Neuronal stem cell (in vitro differentiated cells): ENCODE measurements around the gene KLF8.

Experiments used
- DNase-seq: peaks from one replicate; pipeline ENCODE4 v3.0.0-alpha.2; 2013; ENCODE audit warnings: low spot score
- H2AFZ ChIP-seq: one replicate; pipeline ENCODE4 v1.6.1; 2013; ENCODE audit warnings: mild to moderate bottlenecking, low read length, inconsistent platforms
- H2AK5ac ChIP-seq: 2 replicates; pipeline ENCODE4 v1.6.1; 2013; ENCODE audit warnings: low read depth, mild to moderate bottlenecking, inconsistent platforms, low read length, moderate library complexity, mixed read lengths
- H2BK120ac ChIP-seq: 2 replicates; pipeline ENCODE4 v1.6.1; 2013; ENCODE audit warnings: low read depth, mild to moderate bottlenecking, inconsistent platforms, low read length, moderate library complexity, mixed read lengths
- H2BK12ac ChIP-seq: one replicate; pipeline ENCODE4 v1.6.1; 2013; ENCODE audit warnings: low read length, inconsistent platforms
- H2BK15ac ChIP-seq: 2 replicates; pipeline ENCODE4 v1.6.1; 2013; ENCODE audit warnings: mild to moderate bottlenecking, low read length, inconsistent platforms, mixed read lengths
- H2BK5ac ChIP-seq: one replicate; pipeline ENCODE4 v1.6.1; 2013; ENCODE audit warnings: inconsistent platforms, mild to moderate bottlenecking, low read length, moderate library complexity
- H3K14ac ChIP-seq: one replicate; pipeline ENCODE4 v1.6.1; 2013; ENCODE audit warnings: low read length, inconsistent platforms
- H3K18ac ChIP-seq: 2 replicates; pipeline ENCODE4 v1.6.1; 2013; ENCODE audit warnings: low read length, inconsistent platforms
- H3K23ac ChIP-seq: 2 replicates; pipeline ENCODE4 v1.6.1; 2013; ENCODE audit warnings: low read depth, mild to moderate bottlenecking, mixed read lengths, low read length, inconsistent platforms; ENCODE audit not compliant: poor library complexity
- H3K27ac ChIP-seq: replicated peaks from 3 replicates; pipeline ENCODE4 v1.5.1; 2013; ENCODE audit warnings: low read length, inconsistent platforms
- H3K27me3 ChIP-seq, 3 experiments: 2 replicates each; pipeline ENCODE4 v1.6.1; 2013; ENCODE audit warnings: low read length in 3 of 3, mild to moderate bottlenecking in 2 of 3, inconsistent platforms in 1 of 3, low read depth in 1 of 3, mixed read lengths in 1 of 3, moderate library complexity in 1 of 3; ENCODE audit not compliant: control insufficient read depth in 3 of 3, insufficient read depth in 3 of 3
- H3K36me3 ChIP-seq, 2 donors: replicated peaks in 1 of 2; 2 replicates each; pipeline ENCODE4 v1.6.1; 2013; ENCODE audit warnings: low read length in 2 of 2; ENCODE audit not compliant: control insufficient read depth in 2 of 2, insufficient read depth in 2 of 2
- H3K4ac ChIP-seq: 2 replicates; pipeline ENCODE4 v1.6.1; 2013; ENCODE audit warnings: inconsistent platforms, mild to moderate bottlenecking, low read length, moderate library complexity
- H3K4me1 ChIP-seq, 2 donors: 1 replicate in 1 of 2; 2 replicates in 1 of 2; pipeline ENCODE4 v1.6.1; 2013; ENCODE audit warnings: low read length in 2 of 2, low read depth in 1 of 2; ENCODE audit not compliant: control insufficient read depth in 2 of 2, insufficient read depth in 1 of 2
- H3K4me2 ChIP-seq: one replicate; pipeline ENCODE4 v1.6.1; 2013; ENCODE audit warnings: mild to moderate bottlenecking, low read length, inconsistent platforms; ENCODE audit not compliant: insufficient read depth, poor library complexity, severe bottlenecking
- H3K4me3 ChIP-seq, 2 donors: 2 replicates each; pipeline ENCODE4 v1.5.1; 2013; ENCODE audit warnings: low read length in 2 of 2, mild to moderate bottlenecking in 2 of 2, inconsistent platforms in 1 of 2, moderate library complexity in 1 of 2
- H3K79me1 ChIP-seq: one replicate; pipeline ENCODE4 v1.6.1; 2013; ENCODE audit warnings: low read depth, mild to moderate bottlenecking, inconsistent platforms, low read length, moderate library complexity
- H3K9ac ChIP-seq: one replicate; pipeline ENCODE4 v1.6.1; 2013; ENCODE audit warnings: mild to moderate bottlenecking, low read depth, low read length, inconsistent platforms; ENCODE audit not compliant: poor library complexity
- H3K9me3 ChIP-seq, 2 donors: replicated peaks in 1 of 2; 2 replicates each; pipeline versions ENCODE3 to v1.6.1; 2013; ENCODE audit warnings: low read length in 2 of 2, mild to moderate bottlenecking in 2 of 2, inconsistent platforms in 1 of 2, low read depth in 1 of 2, mixed read lengths in 1 of 2, moderate library complexity in 1 of 2; ENCODE audit not compliant: control insufficient read depth in 2 of 2, insufficient read depth in 1 of 2
- H4K8ac ChIP-seq: one replicate; pipeline ENCODE4 v1.6.1; 2013; ENCODE audit warnings: low read depth, mild to moderate bottlenecking, inconsistent platforms, low read length, moderate library complexity
- H4K91ac ChIP-seq: one replicate; pipeline ENCODE4 v1.6.1; 2013; ENCODE audit warnings: low read length, low read depth, mild to moderate bottlenecking, inconsistent platforms; ENCODE audit not compliant: poor library complexity
- WGBS, 2 donors: extraction: QIAGEN DNeasy Blood & Tissue Kit; methylation state at CpG; one replicate each; pipeline ENCODE4 v1.1.7; 2013; ENCODE audit warnings: missing lambda C conversion rate in 2 of 2, mixed read lengths in 1 of 2; ENCODE audit not compliant: insufficient read length in 2 of 2, insufficient replicate concordance in 1 of 2; ENCODE audit errors: extremely low coverage in 2 of 2; 5-methylcytosine and 5-hydroxymethylcytosine counted together

KLF8 gene

GRCh38 chrX:56289449-56289848 is 57.3 kb downstream of the KLF8 start:
- no peak overlapping the region for H3K9ac ChIP-seq
- WGBS, 2 donors: no CpG with 5 or more reads among the region's 1 CpG
- H2AFZ ChIP-seq: no peak overlapping the region
- H4K8ac ChIP-seq: no peak overlapping the region
- no peaks in the 10 kb centered on the region for H3K9me3 ChIP-seq
- no peak overlapping the region for H3K4ac ChIP-seq
- no peak overlapping the region for H2AK5ac ChIP-seq
- peaks cover 0 to 4% (median 0%) of the 10 kb centered on the region in 3 experiments for H3K27me3 ChIP-seq
- H2BK12ac ChIP-seq: no peak overlapping the region
- H3K23ac ChIP-seq: no peak overlapping the region
- H3K14ac ChIP-seq: no peak overlapping the region
- no peak overlapping the region for H3K18ac ChIP-seq
- no peak overlapping the region for H3K4me2 ChIP-seq
- H3K36me3 ChIP-seq: no peaks in the 10 kb centered on the region
- no peak overlapping the region for H2BK15ac ChIP-seq
- no peak overlapping the region for H2BK120ac ChIP-seq
- H3K27ac ChIP-seq: no peak overlapping the region
- no peaks in the 10 kb centered on the region for H3K79me1 ChIP-seq
- H4K91ac ChIP-seq: no peak overlapping the region
- no peaks in the 10 kb centered on the region for H3K4me1 ChIP-seq
- no peak for DNase-seq
- H2BK5ac ChIP-seq: no peak overlapping the region
- H3K4me3 ChIP-seq: no peak overlapping the region

- no peak overlapping the region for H4K91ac ChIP-seq
- no peak overlapping the region for H3K23ac ChIP-seq
- no peak overlapping the region for H3K9ac ChIP-seq
- H2BK5ac ChIP-seq: no peak overlapping the region
- H3K27ac ChIP-seq: no peak overlapping the region
- H3K14ac ChIP-seq: no peak overlapping the region
- H2BK15ac ChIP-seq: no peak overlapping the region
- no peak for DNase-seq
- no peak overlapping the region for H4K8ac ChIP-seq
- no peak overlapping the region for H2AFZ ChIP-seq
- no peak overlapping the region for H2AK5ac ChIP-seq
- H3K27me3 ChIP-seq: no peaks in the 10 kb centered on the region
- H3K79me1 ChIP-seq: no peaks in the 10 kb centered on the region
- H3K4me2 ChIP-seq: no peak overlapping the region
- WGBS, 2 donors: no CpG with 5 or more reads among the region's 1 CpG
- H2BK120ac ChIP-seq: no peak overlapping the region
- H3K36me3 ChIP-seq: no peaks in the 10 kb centered on the region
- no peaks in the 10 kb centered on the region for H3K9me3 ChIP-seq
- H3K4me1 ChIP-seq: no peaks in the 10 kb centered on the region
- H3K4ac ChIP-seq: no peak overlapping the region
- H3K18ac ChIP-seq: no peak overlapping the region
- H3K4me3 ChIP-seq: no peak overlapping the region
- no peak overlapping the region for H2BK12ac ChIP-seq
Observed at GRCh38 chrX:56308726-56309125, 76.6 kb downstream of the KLF8 start.

- H2BK15ac ChIP-seq: no peak overlapping the region
Observed at GRCh38 chrX:56309881-56310280, 77.7 kb downstream of the KLF8 start.

GRCh38 chrX:56310581-56310980 is 78.4 kb downstream of the KLF8 start:
- Histone ChIP-seq H2BK5ac (no peak overlapping the region), H3K27me3 (no peaks in the 10 kb centered on the region), H4K91ac (no peak overlapping the region), H3K4me3 (no peak overlapping the region), H3K27ac (no peak overlapping the region), H2BK15ac (no peak overlapping the region), H3K14ac (no peak overlapping the region), H2BK12ac (no peak overlapping the region), H3K4me1 (no peaks in the 10 kb centered on the region), H3K23ac (no peak overlapping the region), H2AK5ac (no peak overlapping the region), H2BK120ac (no peak overlapping the region), H3K4ac (no peak overlapping the region), H3K9ac (no peak overlapping the region), H2AFZ (no peak overlapping the region), H3K18ac (no peak overlapping the region), H3K4me2 (no peak overlapping the region), H3K9me3 (no peaks in the 10 kb centered on the region), H3K36me3 (no peaks in the 10 kb centered on the region), H4K8ac (no peak overlapping the region), H3K79me1 (no peaks in the 10 kb centered on the region)
- DNase-seq: no peak
- no CpG with 5 or more reads among the region's 2 CpGs for WGBS, 2 donors

More at GRCh38 chrX:56309881-56310280, 77.7 kb downstream of the KLF8 start:
- H3K27me3 ChIP-seq: no peaks in the 10 kb centered on the region
- H3K18ac ChIP-seq: no peak overlapping the region
- no peak overlapping the region for H3K27ac ChIP-seq
- no peak overlapping the region for H3K4me3 ChIP-seq
- no peak overlapping the region for H4K8ac ChIP-seq
- no peak overlapping the region for H2AFZ ChIP-seq
- H3K36me3 ChIP-seq: no peaks in the 10 kb centered on the region
- no peak overlapping the region for H4K91ac ChIP-seq
- no peak overlapping the region for H3K14ac ChIP-seq
- no CpG with 5 or more reads among the region's 4 CpGs for WGBS, 2 donors
- H2AK5ac ChIP-seq: no peak overlapping the region
- H3K4ac ChIP-seq: no peak overlapping the region
- H2BK120ac ChIP-seq: no peak overlapping the region
- no peak for DNase-seq
- no peaks in the 10 kb centered on the region for H3K79me1 ChIP-seq
- no peaks in the 10 kb centered on the region for H3K4me1 ChIP-seq
- no peak overlapping the region for H2BK12ac ChIP-seq
- no peak overlapping the region for H3K4me2 ChIP-seq
- H3K9ac ChIP-seq: no peak overlapping the region
- no peak overlapping the region for H2BK5ac ChIP-seq
- H3K23ac ChIP-seq: no peak overlapping the region
- H3K9me3 ChIP-seq: no peaks in the 10 kb centered on the region
